Measurements from ENCODE around the gene TCEA3.

The TCEA3 gene

GRCh38 chr1:23446661-23447310, 22.2 kb upstream of the TCEA3 start:
- no peak for DNase-seq (ENCODE audit: low read depth)

DNA sequence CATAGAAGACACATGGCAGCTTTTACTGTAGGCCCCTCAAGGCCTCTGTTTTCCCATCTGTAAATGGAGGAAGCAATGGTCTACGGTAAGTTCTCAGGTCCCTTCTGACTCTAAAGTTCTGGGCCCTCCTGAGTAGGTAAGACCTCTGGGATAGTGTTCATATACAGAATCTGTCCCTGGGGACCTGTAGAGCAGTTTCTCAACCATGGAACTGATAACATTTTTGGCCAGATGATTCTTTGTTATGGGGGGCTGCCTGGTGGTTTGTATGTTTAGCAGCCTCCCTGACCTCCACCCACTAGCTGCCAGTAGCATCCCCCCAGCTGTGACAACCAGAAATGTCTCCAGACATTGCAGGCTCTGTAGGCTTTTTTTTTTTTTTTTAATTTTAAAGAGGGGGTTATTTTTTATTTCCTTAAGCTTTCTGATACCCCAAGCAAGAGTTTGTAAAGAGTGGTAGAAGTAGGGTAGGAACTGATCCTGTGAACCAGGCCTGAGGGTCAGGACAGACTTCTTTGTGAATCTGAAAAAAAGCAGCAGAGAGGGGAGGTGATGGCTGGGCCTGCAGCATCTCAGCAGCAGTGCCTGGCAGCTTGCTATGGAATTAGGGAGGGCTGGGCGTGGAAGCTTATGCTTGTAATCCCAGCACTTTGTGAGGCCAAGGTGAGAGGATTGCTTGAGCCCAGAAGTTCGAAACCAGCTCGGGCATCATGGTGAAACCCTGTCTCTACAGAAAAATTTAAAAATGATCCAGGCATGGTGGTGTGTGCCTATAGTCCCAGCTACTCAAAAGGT, 20.2 kb upstream of the TCEA3 start:
- DNase-seq (ENCODE audit: low read depth): no peak

GRCh38 chr1:23444104-23444533, 19.6 kb upstream of the TCEA3 start:
- no peak for DNase-seq (ENCODE audit: low read depth)

GRCh38 chr1:23442751-23443150, 18.2 kb upstream of the TCEA3 start:
- DNase-seq (ENCODE audit: low read depth): no peak

DNA sequence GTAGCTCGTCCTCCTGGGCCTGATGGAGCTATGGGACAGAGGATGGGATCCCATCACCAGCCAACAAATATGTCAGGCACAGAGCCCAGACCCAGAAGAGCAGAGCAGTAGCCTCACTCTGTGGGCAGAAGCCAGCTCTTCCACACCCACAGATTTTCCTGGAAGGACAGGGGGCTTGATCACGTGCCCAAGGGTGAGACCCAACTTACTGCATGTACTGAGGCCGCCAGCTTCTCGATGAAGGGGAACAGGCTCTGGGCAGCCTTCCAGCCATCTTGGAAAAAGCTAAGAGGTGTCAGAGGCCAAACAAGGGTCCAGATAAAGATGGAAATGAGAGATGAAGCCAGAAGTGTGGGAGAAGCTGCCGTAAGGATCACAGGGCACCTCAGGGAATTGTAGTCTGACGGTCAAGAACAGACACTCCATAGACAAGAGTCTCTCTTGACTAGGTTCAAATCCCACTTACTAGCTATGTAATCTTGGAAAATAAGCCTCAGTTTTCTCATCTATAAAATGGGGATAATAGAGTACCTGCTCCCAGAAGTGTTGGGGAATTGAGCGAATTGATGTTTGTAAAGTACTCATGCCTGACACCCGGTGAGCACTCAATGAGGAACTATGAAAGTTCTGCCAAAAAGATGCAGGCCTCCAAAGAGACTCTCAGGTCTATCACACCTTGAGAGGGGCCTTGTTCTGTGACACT, 17.0 kb upstream of the TCEA3 start:
- DNase-seq (ENCODE audit: low read depth): no peak

GRCh38 chr1:23438545-23438944, 14.0 kb upstream of the TCEA3 start:
- no peak for DNase-seq (ENCODE audit: low read depth)

DNA sequence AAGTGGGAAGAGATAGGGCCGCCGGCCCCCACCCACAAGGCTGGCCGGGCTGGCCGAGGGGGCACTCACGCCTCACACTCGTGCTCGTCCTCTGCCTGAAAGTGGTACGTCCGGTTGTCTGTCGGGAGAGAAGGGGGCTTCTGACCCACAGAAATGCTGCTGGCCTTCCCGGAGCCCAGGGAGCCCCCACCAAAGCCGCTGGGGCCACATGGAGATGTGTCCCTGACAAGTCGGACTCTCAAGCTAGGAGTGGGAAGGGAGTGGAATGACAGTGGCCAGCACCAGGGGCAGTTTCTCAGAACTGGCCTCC, 12.8 kb upstream of the TCEA3 start:
- no peak for DNase-seq (ENCODE audit: low read depth)

DNA sequence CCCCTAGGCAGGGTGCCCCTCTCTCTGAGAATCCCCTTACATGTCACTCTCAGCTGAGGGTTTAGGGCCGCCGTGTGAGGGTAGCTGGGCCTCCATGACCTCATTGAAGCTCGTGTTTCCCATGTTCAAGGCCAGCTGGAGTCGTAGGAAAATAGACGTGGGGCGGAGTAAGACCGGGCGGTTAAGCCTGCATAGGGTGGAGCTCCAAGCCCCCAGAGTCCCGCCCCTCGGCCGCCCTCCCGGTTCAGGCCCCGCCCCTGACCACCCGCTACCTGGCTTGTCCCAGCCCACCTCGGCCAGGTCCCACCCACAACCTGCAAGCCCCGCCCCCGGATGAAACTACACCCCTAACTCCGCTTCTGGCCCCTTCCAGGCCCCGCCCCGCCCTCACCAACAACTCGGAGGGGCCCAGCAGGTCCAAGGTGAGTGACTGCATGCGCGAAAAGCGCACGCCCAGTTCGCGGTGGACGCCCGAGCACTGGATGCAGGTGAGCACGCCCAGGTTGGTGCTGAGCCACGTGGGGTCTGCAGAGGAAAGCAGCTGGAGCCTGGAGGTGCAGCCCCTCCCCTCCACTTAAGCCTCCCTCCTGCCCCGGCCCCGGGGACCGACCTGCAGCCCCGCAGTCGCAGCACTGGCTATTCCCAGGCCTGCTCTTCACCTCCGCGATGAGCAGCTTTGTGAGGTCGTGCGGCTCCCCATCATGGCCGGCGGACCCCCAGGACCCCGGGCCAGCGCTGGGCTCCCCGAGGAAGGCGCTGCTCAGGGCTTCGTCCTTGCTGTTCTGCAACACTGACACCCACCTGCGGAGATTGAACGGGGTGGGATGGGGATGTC, 12.2 kb upstream of the TCEA3 start:
- no peak for DNase-seq (ENCODE audit: low read depth)

DNA sequence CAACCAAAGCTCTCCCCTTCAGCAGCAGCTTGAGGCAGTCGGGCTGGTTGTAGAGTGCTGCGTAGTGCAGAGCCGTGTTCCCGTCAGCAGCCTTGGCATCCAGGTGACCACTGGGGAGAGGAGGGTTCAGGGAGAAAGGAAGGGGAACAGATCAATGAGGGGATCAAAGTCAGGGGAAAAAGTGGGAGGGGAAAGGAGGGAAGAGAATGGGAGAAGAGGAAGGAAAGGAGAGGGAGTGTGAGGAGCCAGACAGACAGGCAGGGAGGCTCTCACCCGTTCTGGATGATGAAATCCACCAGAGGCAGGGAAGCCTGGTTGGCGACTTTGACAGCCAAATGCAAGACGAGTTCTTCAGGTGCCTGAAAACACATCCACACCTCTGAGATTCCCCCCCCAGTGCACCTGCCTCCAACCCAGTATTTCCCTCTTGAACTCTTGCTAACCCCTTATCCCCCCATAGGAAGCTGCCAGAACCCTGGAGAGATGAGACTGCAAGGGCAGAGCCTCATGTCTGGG, 9.8 kb upstream of the TCEA3 start:
- no peak for DNase-seq (ENCODE audit: low read depth)

DNA sequence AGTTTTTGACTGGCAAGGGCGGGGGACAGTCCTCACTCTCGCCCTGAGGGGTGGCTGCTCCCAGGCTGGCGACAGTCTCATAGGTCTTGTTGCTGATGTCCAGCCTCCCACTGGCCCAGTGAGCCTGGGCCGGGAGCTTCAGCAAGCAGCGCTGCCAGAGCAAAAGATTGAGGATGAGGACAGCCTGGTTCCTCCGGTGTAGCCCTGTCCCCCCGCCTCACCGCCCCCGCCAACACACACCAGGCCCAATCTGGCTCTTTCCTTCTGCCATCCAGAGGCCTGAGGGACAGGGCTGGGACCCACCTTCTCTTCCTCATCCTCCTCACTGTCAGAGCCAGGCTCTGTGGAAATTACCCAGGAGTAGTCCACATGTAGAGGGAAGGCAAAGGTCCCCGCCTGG, 8.6 kb upstream of the TCEA3 start:
- DNase-seq (ENCODE audit: low read depth): no peak

GRCh38 chr1:23431431-23431830, 6.9 kb upstream of the TCEA3 start:
- DNase-seq (ENCODE audit: low read depth): no peak

- DNase-seq (ENCODE audit: low read depth): no peak
These were observed 6.3 kb upstream of the TCEA3 start for GRCh38 chr1:23430803-23431202.

DNA sequence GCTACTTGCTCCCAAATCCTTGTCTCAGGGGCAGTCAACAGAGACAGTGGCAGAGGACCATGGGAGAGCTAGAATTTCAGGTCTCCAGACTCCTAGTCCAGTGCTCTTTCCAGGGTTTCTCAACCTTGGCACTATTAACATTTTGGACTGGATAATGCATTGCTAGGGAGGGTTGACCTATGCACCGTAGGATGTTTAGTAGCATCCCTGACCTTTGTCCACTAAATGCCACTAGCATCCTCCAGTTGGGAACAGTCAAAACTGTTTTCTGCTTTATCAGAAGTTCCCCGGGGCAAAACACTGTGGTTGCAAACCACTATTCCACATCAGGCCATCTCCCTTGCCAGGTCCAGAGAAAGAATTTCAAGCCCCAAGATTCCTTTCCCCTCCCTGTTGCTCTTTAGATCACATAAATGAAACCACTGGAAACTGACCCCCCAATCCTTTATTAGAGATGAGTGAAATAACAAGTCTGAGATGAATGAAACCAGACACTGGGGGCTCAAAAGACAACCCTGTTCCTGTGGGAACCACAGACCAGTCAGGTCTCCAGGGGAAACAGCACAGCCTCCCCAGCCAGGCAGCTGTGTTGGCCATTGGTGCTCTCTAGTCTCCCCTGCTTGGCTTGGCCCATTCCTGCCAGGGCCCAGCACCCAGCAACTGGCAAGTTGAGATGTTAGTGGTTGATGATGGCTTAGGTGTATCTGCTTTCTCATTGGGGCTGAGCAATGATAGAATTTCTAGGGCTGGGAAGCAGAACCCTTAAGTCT, 3.8 kb upstream of the TCEA3 start:
- DNase-seq (ENCODE audit: low read depth): no peak

GRCh38 chr1:23427550-23427949, 3.0 kb upstream of the TCEA3 start:
- DNase-seq (ENCODE audit: low read depth): no peak

DNA sequence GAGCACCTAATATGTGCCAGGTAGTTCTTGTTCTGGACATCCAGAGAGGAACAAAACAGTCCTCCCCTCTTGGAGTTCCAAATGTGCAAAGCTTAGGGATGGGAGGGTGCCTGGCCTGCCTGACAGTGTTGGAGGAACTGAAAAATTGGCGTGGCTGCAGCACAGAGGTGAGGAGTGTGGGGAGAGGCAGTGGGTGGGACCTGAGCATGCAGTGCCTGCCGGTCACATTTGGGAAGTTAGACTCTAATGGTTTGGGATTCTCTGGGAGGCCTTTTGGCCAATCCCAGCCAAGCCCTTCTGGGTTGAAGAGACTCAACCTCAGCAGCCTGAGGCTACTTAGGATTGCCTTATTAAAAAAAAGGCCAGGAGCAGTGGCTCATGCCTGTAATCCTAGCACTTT, 2.3 kb upstream of the TCEA3 start:
- DNase-seq (ENCODE audit: low read depth): no peak

- no peak for DNase-seq (ENCODE audit: low read depth)
These were observed 596 bp upstream of the TCEA3 start for GRCh38 chr1:23425193-23425494.

DNA sequence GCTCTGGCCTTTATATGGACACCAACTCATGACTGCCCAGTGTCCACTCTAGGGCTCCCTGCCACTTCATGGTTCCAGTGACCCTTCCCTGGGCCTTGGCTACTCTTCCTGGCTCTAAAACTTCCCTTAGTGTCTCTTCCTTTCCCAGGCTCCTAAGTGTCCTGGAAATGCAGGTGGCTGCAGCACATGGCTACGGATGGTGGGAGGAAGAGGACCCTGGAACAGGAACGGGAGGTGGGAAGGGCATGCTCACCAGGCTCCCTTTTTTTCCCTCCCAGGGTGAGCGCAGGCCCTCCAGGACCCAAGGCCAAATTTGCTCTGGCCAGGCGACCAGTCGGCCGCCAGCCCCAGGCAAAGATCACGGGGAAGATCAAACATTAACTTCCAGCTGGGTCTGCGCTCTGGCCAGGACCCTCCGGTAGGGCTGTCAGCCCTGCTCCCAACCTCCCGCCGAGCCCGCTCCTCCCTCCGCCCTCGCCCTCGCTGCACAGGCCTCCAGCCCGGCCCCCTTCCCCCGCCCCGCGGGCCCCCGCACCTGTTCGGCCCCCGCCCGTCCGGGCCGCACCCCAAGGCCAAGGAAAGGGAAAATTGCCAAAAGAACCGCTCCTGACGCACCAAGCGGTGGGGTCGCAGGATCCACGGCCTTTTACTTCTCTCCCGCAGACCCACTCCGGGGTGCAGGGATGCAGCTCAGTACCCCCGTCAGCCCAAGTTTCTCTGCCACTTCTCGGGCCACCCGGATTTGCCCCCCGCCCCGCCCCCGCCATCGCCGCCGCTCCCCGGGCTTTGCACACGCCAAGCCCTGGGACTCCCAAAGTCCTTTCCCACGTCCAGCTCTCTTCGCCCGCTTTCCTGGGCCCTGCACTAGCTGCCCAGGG, 894 bp downstream of the TCEA3 start:
- DNase-seq (ENCODE audit: low read depth): no peak

DNA sequence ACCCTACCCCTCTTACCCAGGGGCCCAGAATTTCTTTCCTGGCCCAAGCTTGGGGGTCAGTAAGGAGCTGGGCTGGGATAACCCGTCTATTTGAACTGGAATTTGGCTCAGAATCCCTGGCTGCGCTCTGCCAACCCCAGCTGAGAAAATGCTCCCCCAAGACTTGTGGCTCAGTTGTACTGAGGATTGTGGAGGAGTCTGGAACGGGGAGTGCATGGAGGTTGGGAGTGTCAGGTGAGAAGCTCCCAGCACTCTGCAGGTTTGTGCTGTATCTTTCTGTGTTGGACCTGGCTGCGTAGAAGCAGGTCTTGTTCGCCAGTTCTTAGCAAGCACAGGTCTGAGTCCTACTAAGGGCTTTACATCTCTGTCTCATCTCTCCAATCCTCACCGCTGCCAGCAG, 1.6 kb downstream of the TCEA3 start:
- DNase-seq (ENCODE audit: low read depth): no peak

- no peak for DNase-seq (ENCODE audit: low read depth)
These were observed 2.2 kb downstream of the TCEA3 start for GRCh38 chr1:23422241-23422877.

GRCh38 chr1:23421753-23422240, 2.8 kb downstream of the TCEA3 start:
- no peak for DNase-seq (ENCODE audit: low read depth)
